ENCODE measurements around the gene ANO7.

Gene ANO7

DNA sequence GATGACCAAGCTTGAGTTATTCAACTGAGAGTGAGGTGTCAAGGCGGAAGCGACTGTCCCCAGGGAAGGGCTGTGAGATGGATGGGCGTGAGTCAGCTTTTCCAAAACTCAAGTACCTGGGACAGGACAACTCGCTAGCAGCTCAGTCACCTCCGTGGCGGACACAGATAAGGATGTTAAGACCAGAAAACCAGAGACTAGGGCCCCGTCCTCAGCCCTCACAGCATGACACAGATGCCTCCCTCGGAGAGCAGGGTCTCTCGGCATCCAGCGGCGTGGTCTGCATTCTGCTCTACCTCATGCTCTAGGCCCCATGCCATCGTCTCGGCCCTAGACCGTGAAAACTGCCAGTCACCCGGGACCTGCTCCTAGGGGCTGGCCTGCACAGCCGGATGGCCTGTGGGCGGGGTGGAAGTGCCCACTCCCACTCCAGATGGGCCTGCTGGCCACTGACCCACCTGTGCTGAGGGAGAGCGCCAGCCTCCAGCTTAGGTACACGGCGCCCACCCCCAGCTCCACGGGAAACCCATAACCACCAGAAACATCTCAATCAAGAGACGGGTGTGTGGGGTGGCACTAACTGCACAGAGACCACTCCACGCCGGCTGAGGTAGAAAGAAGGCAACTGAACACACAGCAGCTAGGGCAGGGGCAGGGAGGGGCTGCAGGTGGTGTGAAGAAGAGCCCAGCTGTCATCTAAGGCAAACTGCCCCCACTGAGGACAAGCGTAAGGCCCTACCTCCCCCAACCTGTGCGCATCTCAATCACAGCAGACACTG, 39.8 kb downstream of the ANO7 start:
- no peak for DNase-seq (ENCODE audit: low spot score)

DNA sequence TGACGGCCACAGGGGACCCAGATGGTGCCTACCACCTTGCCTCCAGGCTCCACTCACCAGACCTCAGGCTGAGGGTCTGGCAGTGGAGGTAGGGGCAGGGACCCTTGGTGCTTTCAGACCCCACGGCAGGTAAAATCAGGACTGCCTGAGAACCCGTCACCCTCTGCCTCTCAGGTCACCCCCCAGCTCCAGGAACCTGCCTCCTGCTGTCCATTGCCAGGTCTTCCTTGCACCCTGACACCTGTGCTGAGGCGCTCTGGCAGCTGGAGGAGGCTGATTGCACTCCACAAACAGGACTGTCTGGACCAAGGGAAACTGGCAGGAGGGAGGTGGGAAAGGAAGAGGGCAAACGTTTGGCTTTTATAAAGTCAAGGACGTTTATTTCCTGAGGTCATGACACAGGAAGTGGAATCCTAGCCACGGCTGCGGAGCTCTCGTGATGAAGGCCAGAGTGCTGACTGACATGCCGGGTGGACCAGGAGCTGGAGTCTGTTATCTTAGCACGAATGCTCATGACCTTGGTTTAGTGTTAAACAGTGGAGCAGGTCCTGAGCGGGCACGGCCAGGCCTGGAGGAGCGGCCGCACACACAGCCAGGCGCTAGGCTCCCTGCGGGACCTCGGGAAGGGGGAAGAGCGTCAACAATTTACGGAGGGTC, 40.5 kb downstream of the ANO7 start:
- DNase-seq (ENCODE audit: low spot score) = no peak

DNA sequence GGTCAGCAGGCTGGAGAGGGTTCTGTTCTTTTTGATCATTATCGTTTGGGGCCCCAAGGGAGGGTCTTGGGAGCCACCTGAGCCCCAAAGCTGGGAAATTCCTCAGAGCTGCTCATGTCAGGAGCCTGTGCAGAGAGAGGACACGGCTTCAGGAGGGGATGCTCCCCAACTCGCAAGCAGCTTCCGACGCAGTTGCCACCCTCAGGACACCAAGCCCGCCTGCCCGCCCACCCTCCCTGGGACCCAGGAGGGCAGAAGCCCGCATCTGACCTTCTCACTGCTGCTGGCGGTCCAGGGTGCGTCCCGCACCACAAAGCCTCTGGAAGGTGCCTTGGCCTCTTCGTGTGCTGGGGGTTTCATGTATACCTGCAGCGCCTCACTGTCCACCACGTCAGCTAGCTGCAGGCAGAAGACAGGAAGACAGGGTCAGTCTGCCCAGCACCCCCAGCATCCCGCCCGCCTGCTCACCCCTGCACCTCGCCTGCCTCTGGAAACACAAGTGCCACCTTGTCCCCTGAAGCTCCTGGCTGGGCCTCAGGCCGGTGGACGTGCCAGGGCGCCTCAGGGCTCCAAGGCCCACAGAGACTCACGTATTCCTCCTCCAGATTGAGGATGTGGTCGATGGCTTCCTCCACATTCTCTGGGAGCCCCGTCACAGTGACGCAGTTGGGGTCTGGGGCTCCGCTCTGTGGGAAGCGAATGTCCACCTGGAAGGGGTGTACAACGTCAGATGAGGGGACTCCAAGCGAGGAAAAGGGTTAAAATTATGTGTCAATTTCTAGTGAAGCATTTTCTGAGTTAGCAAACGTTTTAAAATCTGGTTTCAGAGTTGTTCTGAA, 41.3 kb downstream of the ANO7 start:
- DNase-seq (ENCODE audit: low spot score) = no peak

DNA sequence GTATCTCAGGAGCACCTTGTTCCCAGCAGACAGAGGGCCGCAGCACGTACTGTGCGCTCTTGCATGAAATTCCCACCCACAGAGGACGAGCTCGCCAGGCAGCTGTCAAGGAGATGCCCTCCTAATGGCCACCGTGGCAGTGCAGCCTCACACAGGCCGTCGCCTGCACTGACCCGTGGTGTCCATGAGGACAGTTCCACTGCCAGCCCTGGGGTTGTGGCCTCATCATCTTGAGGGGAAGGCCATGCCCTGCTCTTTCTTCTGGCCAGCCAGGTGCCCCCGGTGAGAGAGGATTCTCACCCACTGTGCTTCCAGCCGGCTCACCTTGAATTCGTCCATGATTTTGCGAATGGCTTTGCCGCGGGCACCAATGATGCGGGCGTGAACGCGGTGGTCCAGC, 42.0 kb downstream of the ANO7 start:
- DNase-seq (ENCODE audit: low spot score) = no peak

DNA sequence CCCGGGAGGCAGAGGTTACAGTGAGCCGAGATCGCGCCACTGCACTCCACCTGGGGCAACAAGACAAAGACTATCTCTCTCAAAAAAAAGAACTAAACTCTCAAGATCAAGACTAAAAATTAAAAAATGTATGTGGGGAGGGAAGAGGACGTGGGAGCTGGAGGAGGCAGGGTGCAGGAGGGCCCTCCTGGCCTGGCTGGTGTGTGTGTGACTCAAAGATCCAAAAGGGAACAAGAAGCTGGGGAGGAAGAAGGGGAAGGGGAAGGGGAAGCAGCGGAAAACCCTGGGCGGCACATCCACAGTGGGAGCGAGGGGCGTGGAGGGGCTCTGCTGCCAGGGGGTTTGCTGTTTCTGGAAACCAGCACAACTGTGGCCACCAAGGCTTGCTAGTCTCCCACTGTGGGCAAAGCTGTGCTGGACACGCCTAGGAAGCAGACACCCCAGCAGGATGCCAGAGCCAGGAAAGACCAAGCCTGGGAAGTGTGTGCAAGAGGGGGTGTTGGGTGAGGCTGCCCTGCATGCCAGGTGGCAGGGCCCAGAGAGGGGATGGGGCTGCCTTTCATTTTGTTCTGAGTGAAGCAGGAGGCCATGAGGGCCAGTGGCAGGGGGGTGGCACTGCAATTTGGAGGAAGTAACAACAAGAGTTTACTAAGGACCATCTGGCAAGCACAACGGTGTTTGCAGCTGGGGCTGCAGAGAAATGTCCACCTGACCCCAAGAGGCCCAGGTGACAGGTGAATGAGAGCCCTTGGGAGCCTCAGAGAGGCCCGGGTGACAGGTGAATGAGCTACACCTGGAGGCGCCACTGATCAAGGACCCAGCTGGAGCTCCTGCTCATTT, 44.5 kb downstream of the ANO7 start:
- no peak for DNase-seq (ENCODE audit: low spot score)

DNA sequence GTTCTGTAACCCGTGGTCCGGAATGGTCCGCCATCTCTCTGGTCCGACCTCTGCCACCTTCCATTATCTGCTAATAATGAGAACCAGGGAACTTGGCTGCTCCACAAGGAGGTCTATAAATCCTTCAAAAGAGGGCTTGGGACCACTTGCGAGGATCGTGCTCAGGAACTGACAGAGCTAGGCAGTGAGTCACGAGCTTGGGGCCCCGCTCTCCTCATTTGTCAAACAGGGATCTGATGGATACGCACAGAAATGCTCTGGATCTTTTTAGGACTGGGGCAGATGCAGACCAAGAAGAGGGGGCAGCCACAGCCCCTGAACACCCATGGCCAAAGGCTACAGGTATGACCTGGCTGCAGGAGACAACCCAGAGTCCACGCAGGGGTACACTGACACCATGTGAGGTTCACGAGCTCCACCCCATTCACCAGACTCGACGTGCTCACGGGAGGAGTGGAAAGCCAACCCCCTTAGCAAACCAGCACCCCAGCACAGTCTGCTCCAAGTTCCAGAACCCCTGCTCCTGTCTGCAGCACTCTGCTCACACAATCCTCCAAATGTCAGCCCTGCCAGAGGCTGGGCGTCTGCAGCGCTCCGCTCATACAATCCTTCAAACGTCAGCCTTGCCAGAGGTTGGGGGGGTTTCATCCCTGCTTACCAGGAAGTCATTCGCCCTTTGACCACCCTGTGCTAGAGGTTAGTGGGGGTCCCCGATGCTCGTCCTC, 45.8 kb downstream of the ANO7 start:
- DNase-seq (ENCODE audit: low spot score) = no peak

DNA sequence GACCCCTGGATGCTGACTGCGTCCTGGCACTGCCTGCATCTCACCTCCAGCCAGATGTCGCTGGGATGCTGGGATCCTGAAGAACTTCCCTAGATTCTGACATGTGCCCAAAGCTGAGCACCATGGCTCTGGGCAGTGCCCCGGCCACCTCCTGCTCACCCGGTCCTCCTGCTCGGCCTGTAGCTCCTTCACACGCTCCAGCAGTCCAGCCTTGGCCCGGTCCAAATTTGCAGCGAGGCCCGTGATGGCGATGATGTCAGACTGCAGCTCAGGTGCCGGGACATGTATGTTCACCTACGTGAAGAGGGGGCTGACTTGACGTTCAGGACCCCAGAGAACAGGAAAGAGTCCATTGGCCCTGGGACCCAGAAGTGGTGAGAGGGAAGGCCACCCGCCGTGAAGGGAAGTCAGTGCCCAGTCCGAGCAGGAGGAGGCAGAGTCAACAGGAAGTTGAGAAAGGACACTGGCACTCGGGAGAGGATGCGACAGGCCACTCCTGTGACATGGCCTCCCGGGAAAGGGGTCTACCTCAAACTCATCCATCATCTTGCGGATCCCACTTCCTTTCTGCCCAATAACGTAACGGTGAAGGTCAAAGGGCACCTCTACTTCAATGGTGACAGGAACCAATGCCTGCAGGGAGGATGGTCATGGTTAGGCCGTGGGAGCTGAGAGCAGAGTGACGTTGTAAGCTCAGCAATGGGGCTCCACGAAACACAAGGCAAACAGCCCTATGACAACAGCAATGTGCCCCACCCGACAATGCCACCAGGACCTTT, 46.7 kb downstream of the ANO7 start:
- DNase-seq (ENCODE audit: low spot score) = no peak

DNA sequence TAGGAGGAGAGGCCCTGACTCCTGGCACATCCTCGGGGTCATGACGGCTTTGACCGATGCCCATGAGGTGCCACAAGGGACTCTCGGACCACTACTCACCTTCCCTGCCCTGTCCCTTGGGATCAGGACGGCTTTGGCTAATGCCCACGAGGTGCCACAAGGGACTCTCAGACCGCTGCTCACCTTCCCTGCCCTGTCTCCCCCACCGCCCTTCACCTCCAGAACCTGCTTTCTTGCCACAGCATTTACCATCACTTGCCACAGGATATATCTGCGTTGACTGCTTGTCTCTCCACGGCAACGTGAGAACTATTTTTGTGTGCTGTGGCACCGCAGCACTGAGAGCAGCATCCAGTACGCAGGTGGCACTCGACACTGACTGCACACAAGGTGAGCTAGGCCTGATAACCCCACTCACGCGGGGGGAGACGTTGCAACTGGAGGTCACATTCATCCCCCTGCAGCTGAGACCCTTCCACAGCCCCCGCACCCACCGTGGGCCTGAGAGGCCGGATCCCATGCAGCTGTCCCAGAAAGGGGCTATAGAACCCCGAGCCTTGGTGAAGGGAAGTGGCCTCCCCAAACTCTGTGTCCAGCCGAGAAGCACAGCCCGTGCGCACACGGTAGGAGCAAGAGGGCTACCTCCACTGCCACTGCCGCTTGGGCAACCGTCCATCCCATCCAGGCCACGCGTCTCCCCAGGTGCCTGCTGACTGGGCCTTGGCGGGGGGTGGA, 47.5 kb downstream of the ANO7 start:
- DNase-seq (ENCODE audit: low spot score) = no peak

DNA sequence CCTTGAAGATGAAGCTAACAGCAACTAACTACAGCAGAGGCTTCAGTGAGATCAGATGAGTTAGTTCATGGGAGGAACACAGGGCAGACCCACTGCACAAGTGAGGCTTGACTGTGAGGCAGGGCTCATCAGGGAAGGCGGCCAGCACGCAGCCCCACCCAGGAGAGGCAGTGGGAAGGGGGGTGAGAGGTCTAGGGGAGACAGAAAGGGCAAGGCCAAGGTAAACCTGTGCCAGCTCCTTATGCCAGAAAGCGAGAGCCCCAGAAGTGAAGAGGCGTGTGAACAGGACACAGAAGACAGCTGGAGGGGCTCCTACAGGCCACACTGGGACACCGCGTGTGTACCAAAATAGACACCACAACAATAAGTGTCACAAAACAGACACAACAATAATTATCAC, 48.6 kb downstream of the ANO7 start:
- DNase-seq (ENCODE audit: low spot score) = no peak

DNA sequence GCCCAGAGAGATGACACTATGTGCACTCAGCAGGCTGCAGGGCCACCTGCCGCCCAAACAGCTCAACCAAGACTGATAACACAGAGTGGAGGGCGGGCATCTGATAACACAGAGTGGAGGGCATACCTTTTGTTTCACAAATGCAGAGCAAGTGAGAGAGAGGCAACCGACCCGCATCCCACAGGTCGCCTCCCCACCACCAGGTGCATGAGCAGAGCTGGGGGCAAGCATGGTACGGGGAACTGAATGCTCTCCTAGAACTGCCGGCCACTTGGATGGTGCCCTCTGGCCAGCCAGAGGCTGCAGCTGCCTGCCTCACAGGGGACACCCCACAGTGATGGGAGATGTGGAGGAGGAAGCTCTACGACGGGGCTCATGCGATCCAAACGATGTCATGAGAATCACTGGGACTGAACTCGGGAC, 49.5 kb downstream of the ANO7 start:
- no peak for DNase-seq (ENCODE audit: low spot score)

DNA sequence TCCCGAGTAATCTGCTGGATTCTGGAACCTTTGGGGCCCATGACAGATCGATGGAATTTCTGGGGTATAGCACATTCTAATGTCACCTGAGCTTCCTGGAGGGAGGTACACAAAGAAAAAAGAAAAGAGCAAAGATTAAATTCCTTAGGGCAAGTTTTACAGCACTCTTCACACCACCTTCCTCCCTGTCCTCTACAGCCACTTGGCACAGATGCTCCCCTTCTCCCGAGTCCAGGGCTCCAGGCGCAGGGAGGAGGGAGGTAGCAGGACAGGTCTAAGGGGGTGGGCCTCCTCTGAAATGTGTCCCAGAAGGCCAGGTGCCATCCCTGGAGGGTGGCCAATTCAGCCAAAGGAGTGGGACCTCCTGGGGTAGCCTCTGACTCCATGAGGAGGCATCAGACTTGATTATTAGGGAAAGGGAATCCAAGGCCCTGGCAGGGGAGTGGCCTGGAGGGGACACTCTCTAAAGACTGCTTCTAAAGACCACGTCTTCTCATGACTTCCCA, 50.3 kb downstream of the ANO7 start:
- no peak for DNase-seq (ENCODE audit: low spot score)

DNA sequence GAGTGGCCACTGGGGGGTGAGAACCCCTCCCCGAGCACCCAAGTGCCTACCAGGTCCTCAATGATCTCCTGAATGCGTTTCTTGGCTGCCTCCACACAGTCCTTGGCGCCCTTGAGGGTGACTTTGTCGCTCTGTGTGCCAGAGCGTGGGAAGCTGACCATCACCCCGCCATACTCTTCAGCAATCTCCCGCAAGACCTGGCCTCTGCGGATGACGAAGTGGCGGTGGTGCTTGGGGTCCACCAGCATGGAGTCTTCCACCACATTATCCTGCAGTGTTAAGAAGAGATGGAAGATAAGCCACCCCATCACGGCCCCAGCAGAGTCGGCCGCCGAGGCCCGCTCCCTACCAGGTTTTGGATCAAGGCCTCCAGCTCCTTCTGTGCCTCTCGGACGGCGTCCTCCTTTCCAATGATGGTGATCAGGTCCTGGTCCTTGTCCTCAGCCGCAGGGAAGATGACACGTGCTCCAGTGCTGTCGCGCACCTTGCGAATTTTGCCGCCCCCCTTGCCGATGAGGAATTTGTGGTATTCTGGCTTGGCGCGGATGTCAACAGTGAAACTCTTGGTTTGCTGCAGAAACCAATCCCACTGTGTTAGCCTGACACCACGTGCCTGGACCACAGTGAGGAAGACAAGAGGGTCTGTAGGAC, 51.2 kb downstream of the ANO7 start:
- DNase-seq (ENCODE audit: low spot score) = no peak

DNA sequence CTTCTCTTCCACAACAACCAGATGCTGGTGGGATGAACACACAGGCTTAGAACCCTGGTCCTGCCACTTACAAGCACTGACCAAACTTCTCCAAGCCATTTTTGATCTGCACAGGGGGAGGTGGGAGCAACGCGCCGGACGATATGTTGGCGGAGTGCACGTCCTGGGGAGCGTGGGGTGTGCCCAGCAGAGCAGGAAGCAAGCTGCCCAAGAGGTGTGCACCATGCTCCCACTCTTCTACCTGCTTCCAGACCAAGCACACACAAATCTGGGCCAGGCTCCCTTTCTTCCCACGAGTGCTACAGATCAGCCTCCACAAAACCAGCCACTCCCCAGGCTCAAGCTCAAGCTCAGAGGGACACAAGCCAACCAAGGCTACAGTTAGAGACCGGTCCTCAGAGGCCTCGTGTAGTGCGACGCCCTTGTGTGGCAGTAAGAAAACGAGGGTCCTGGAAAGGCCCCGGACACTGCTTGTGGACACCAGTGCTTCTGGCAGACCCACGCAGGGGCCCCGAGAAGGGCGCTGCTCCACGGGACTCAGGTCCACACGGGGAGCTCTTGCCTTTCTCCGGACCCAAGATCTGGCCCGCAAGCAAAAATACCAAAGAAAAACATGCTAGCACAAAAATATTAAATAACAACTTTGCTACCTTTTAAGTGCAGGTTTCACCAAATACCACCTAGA, 52.0 kb downstream of the ANO7 start:
- no peak for DNase-seq (ENCODE audit: low spot score)

DNA sequence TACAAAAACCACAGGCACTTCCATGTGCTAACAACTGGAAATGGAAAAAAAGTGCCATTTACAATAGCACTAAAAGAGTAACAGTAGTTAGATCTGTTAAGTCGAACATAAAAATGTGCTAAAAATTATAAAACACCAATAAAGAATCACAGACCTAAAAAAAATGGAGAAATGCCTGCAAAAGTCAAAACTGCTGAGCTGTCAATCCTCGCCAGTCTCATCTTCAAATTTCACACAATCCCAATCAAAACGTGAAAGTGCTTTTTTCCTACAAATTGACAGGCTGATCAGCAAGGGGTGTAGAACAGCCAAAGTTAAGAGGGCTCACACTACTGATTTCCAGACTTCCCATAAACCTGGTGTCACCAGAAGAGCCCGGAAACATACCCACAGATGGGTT, 53.2 kb downstream of the ANO7 start:
- DNase-seq (ENCODE audit: low spot score) = no peak

DNA sequence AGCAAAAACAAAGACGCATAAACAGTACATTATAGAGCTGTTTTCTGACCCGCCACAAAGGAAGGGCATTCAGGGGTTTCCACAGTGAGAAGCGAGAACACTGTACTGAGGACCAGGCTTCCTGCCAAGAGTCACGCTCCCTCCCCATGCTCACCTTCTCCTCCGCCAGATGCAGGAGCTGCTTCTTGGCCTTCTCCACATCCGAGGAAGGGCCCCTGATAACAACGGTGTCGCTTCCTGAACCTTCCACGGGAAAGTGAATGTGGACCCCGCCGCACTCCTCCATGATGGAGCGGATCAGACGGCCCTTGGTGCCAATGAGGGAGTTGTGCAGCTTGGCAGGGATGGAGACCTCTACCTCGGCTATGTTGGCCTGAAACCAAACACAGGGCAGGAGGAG, 53.8 kb downstream of the ANO7 start:
- DNase-seq (ENCODE audit: low spot score) = no peak

DNA sequence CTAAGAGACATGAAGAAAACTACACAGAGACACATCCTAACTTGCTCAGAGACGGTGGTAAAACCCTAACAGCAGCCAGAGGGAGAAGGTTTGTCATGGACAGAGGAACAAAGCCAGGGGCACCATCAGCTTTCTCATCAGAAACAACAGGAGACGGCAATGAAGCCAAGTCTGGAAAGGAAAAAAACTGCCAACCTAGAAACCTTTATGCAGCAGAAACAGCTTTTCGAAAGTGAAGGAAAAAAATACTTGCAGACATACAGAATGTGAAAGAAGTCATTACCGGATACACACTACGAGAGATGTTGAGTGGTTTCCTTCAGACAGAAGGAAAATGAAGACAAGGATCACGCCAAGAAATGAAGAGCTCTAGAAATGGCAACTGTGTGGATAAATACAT, 55.9 kb downstream of the ANO7 start:
- DNase-seq (ENCODE audit: low spot score) = no peak

DNA sequence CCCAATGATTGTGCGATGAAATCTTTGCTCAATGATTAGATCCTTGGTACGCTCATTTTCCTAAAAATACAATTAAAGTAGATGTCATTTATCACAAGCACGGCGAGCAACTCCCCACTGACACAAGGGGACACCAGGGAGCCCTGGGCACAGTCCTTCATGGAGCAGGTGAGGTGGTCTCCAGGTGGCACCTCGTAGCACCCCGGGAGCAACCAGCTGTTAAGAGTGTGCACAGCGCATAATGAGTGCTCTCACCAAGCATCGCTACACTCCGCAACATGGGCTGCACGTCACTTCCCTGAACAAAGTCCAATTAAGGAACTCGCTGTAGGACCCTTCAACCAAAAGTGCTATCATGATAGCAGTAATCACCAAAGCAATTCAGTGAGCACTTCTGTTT, 59.8 kb downstream of the ANO7 start:
- DNase-seq (ENCODE audit: low spot score) = no peak

DNA sequence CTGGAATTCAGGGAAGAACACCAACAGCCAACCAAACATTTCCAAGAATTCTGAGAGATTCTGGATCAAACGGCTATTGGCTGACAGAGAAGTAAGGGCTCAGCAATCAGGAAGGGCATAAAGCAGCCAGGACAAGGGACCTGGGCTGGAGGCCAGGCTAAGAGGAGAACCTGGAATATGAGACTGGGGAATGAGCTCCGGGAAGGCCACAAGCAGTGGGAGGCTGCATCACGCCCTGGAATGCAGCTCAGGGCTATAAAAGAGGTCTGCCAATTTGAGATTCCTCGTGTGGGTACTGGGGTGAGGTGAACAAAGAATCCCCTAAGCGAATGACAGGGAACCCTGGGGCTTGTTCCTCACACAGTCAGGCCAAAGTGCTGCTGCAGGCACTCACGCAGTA, 60.4 kb downstream of the ANO7 start:
- no peak for DNase-seq (ENCODE audit: low spot score)

DNA sequence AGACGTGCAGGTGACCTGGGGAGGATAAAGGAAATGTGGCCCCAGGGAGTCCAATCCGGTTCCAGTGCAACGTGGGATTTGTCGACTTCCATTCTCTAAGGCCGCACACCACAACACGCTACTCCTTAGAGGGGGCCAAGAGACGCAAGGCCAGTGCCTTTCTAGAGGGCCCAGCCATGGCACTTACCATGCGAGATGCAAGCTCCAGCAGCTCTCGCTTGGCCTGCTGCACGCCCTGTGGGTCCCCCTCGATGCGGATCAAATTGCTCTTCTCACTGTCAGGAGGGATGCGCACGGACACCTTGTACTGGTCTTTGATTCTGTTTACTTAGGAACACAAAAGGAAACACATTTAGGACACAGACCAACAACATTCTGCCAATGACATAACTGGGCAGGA, 61.2 kb downstream of the ANO7 start:
- DNase-seq (ENCODE audit: low spot score) = no peak

Measured in hepatic stellate cell (primary cell).